Measurements from ENCODE around the gene RBMS2.
A peak's percentile ranks its signal among the peaks of the same experiment; 100 is the strongest.
"Not testable (repeated sequence)": the region's sequence is repeated elsewhere in the genome, so short reads cannot be mapped to it uniquely, and the experiment has no call there.

Gene RBMS2

GRCh38 chr12:56545023-56545604 lies 23.5 kb downstream of the RBMS2 start:
- no peak for TF ChIP-seq GATA1 (IDR thresholded peaks at IDR 0.05; ENCODE audit: low read depth, low read length)
- no peak for TF ChIP-seq POLR2A (IDR thresholded peaks at IDR 0.05; ENCODE audit: low read length)
- DNase-seq, result no peak

GRCh38 chr12:56546680-56547079 lies 25.1 kb downstream of the RBMS2 start:
- TF ChIP-seq POLR2A (IDR thresholded peaks at IDR 0.05; ENCODE audit: low read length) (no peak), GATA1 (IDR thresholded peaks at IDR 0.05; ENCODE audit: low read depth, low read length) (no peak)
- no peak for DNase-seq

DNA sequence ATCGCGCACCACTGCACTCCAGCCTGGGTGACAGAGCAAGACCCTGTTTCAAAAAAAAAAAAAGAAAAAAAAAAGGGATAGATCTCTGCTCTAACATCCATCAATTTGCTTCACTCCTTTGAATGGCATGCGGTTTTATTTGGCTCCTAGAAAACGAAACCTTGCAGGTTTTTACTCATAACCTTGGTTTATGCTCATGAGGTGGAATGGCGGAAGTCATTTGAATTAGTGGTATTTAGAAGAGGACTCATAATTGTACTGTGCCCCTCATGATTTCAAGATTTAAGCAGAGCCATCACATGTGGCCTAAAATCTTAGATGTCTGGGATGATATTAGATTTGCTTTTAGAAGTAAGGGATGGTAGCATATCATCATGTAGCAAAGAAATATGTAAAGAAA lies 29.4 kb downstream of the RBMS2 start:
- DNase-seq, result no peak
- TF ChIP-seq POLR2A (IDR thresholded peaks at IDR 0.05; ENCODE audit: low read length) (no peak), GATA1 (IDR thresholded peaks at IDR 0.05; ENCODE audit: low read depth, low read length) (no peak)

GRCh38 chr12:56565510-56566101 lies 44.0 kb downstream of the RBMS2 start:
- TF ChIP-seq GATA1 (IDR thresholded peaks at IDR 0.05; ENCODE audit: low read depth, low read length) (no peak), POLR2A (IDR thresholded peaks at IDR 0.05; ENCODE audit: low read length) (no peak)
- DNase-seq, result peak; percentile 47 to 54

GRCh38 chr12:56568146-56568545 lies 46.5 kb downstream of the RBMS2 start:
- no peak for TF ChIP-seq POLR2A (IDR thresholded peaks at IDR 0.05; ENCODE audit: low read length)
- TF ChIP-seq GATA1 (IDR thresholded peaks at IDR 0.05; ENCODE audit: low read depth, low read length), result no peak
- no peak for DNase-seq

- DNase-seq, result no peak
- TF ChIP-seq GATA1 (IDR thresholded peaks at IDR 0.05; ENCODE audit: low read depth, low read length) (no peak), POLR2A (IDR thresholded peaks at IDR 0.05; ENCODE audit: low read length) (no peak)
Measured at GRCh38 chr12:56571121-56571520, 49.5 kb downstream of the RBMS2 start.

GRCh38 chr12:56572288-56572687 lies 50.7 kb downstream of the RBMS2 start:
- TF ChIP-seq GATA1 (IDR thresholded peaks at IDR 0.05; ENCODE audit: low read depth, low read length) (no peak), POLR2A (IDR thresholded peaks at IDR 0.05; ENCODE audit: low read length) (no peak)
- no peak for DNase-seq

DNA sequence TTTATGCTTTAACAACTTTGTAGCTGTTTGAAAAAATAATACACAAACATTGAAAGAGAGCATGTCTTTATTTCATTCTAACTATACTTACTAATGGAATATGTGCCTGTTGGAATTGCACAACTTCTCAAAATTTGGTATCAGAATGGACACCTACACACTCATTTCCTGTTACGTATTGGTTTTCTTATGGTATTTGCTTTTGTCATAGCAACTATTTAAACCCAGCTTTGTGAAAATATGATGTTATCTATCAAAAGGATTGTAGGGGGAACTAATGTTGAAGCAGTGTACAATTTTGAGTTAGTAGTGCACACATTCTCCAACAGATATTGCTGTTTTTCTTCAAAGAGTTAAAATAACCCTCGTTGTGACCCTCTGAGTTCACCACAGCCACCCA lies 52.6 kb downstream of the RBMS2 start:
- TF ChIP-seq POLR2A (IDR thresholded peaks at IDR 0.05; ENCODE audit: low read length), result no peak
- no peak for TF ChIP-seq GATA1 (IDR thresholded peaks at IDR 0.05; ENCODE audit: low read depth, low read length)
- no peak for DNase-seq

GRCh38 chr12:56577248-56577647 lies 55.6 kb downstream of the RBMS2 start:
- DNase-seq, result not testable (repeated sequence)

GRCh38 chr12:56578983-56579546 lies 57.4 kb downstream of the RBMS2 start:
- TF ChIP-seq GATA1 (IDR thresholded peaks at IDR 0.05; ENCODE audit: low read depth, low read length) (no peak), POLR2A (IDR thresholded peaks at IDR 0.05; ENCODE audit: low read length) (no peak)
- no peak for DNase-seq

GRCh38 chr12:56581418-56582145 lies 60.0 kb downstream of the RBMS2 start:
- no peak for DNase-seq
- TF ChIP-seq GATA1 (IDR thresholded peaks at IDR 0.05; ENCODE audit: low read depth, low read length) (no peak), POLR2A (IDR thresholded peaks at IDR 0.05; ENCODE audit: low read length) (no peak)

- TF ChIP-seq GATA1 (IDR thresholded peaks at IDR 0.05; ENCODE audit: low read depth, low read length), result no peak
- no peak for TF ChIP-seq POLR2A (IDR thresholded peaks at IDR 0.05; ENCODE audit: low read length)
- DNase-seq, result no peak
Measured at GRCh38 chr12:56585098-56585497, 63.5 kb downstream of the RBMS2 start.

GRCh38 chr12:56589783-56590182 lies 68.2 kb downstream of the RBMS2 start:
- TF ChIP-seq POLR2A (IDR thresholded peaks at IDR 0.05; ENCODE audit: low read length) (no peak), GATA1 (IDR thresholded peaks at IDR 0.05; ENCODE audit: low read depth, low read length) (no peak)
- no peak for DNase-seq

DNA sequence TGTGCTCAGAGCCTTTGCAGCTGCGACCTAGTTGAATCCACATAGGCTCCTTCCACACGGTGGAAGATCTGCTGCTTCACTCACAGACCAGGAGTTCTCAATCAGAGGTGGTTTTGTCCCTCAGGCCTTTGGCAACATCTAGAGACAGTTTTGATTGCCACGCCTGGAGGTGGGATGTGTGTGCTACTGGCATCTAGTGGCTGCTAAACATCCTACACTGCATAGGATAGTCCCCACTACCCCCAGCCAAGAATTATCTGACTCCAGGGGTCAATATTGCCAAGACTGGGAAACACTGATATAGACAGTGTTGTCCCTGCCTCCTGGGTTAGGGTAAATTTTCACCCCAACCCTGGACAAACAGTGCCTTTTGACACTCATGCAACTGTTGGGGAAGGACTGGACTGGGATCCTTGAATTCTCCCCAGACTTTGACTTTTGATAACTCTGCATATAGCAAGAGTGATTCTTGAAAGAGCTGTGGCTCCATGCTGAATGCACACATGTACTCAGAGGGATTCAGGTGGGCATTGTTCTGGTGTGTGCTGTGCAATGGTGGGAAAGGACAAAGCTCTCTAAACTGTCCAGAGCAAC lies 68.7 kb downstream of the RBMS2 start:
- no peak for TF ChIP-seq POLR2A (IDR thresholded peaks at IDR 0.05; ENCODE audit: low read length)
- no peak for TF ChIP-seq GATA1 (IDR thresholded peaks at IDR 0.05; ENCODE audit: low read depth, low read length)
- peak; percentile 14 to 38 for DNase-seq
